Heart left ventricle (tissue), 13 donors: ENCODE measurements around the gene OSBPL10.

Experiments
- POLR2A ChIP-seq, 2 donors: fragments of 450-650 bp; IDR thresholded peaks; one replicate each; pipeline ENCODE4 v1.6.1; 2017; ENCODE audit warnings: antibody characterized with exemption in 2 of 2, mild to moderate bottlenecking in 2 of 2, moderate library complexity in 2 of 2
- TF ChIP-seq, protein P1 (sequence below), 12 donors: fragments of 200-600 bp; sonication (generic) in 4 of 12; IDR thresholded peaks; one replicate each; pipeline versions ENCODE4 v1.5.0 to v1.8.0; 2018 to 2022; ENCODE audit warnings: antibody characterized with exemption in 12 of 12, mild to moderate bottlenecking in 5 of 12
- donor health status: ischemic (EF 13 %, LVEDD 7.1; RV severe dilation, severe dysfunction).
- donor health status: DM: no; HTN: yes; CAD: no.
- donor health status: DM: no; HTN: no; CAD: no.
- donor health status: ischemic (EF 25% LVEDD 6.9; RV normal size, moderate dysfunction).
- donor health status: ischemic (EF 25% LVEDD 5.7; RV mildly dilated, moderate dysfunction).
- donor health status: ischemic (EF 35%, LVEDD 5.7; RV mildly dilated, moderate dysfunction).
- donor health status: nonischemic (EF 11% LVEDD 7.7; RV severe dilation, severe dysfunction).
- donor health status: DM: yes; HTN: yes; CAD: no.
- donor health status: PGD.
- donor health status: ischemic (EF 29% LVEDD 5.4; RV normal size, mild dysfunction).
- donor health status: nonischemic (EF 23%, LVEDD 6.1; RV moderate dilation, normal function).

DNA sequence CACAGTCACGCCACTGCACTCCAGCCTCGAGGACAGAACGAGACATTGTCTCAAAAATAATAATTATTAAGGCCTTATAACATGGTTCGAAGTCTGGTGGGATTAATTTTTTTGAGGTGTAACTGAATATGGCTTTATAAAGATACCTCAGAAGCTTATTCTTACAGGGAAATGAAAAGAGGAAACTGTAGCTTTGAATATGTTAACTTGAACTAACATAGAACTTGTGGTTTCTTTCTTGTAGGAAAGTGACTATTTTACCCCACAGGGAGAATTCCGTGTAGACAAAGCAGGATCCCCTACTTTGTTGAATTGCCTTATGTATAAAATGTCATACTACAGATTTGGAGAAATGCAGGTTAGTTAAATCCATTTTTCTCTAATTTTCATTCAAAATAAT, 352.0 kb downstream of the OSBPL10 start:
- TF ChIP-seq, protein P1, sequence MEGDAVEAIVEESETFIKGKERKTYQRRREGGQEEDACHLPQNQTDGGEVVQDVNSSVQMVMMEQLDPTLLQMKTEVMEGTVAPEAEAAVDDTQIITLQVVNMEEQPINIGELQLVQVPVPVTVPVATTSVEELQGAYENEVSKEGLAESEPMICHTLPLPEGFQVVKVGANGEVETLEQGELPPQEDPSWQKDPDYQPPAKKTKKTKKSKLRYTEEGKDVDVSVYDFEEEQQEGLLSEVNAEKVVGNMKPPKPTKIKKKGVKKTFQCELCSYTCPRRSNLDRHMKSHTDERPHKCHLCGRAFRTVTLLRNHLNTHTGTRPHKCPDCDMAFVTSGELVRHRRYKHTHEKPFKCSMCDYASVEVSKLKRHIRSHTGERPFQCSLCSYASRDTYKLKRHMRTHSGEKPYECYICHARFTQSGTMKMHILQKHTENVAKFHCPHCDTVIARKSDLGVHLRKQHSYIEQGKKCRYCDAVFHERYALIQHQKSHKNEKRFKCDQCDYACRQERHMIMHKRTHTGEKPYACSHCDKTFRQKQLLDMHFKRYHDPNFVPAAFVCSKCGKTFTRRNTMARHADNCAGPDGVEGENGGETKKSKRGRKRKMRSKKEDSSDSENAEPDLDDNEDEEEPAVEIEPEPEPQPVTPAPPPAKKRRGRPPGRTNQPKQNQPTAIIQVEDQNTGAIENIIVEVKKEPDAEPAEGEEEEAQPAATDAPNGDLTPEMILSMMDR (IDR thresholded peaks at IDR 0.05): no peak
- no peak for TF ChIP-seq POLR2A (IDR thresholded peaks at IDR 0.05)
